Mammary epithelial cell (primary cell): Measurements from ENCODE around the gene ABI3BP.

Experiments
- CTCF ChIP-seq, 2 donors: IDR thresholded peaks in 1 of 2; conservative IDR thresholded peaks in 1 of 2; 2 replicates each; pipeline ENCODE4 v1.5.1; 2011 to 2012; ENCODE audit warnings: inconsistent platforms in 2 of 2, low read length in 2 of 2, mild to moderate bottlenecking in 2 of 2, control low read depth in 1 of 2, low read depth in 1 of 2; ENCODE audit not compliant: insufficient read depth in 1 of 2; ENCODE audit errors: extremely low read depth in 1 of 2
- EZH2 ChIP-seq: IDR thresholded peaks from 2 replicates; pipeline ENCODE4 v1.6.1; 2012; ENCODE audit warnings: low read length, inconsistent platforms, borderline replicate concordance

- TF ChIP-seq CTCF (conservative IDR thresholded peaks at IDR 0.05 in 1 of 2, IDR thresholded peaks at IDR 0.05 in 1 of 2; ENCODE audit: extremely low read depth in 1 of 2, insufficient read depth in 1 of 2, low read depth in 1 of 2, low read length in 2 of 2) (no peak), EZH2 (no peak)
Measured at GRCh38 chr3:100825574-100825973, 167.6 kb downstream of the ABI3BP start.
